ENCODE measurements around the gene NSMCE4A.

The NSMCE4A gene

GRCh38 chr10:121949049-121949448, 26.0 kb downstream of the NSMCE4A start:
- H3K27ac ChIP-seq (ENCODE audit: low read length, poor library complexity, severe bottlenecking): no peak overlapping the region
- no peaks in the 10 kb centered on the region for H3K36me3 ChIP-seq (ENCODE audit: control insufficient read depth in 1 of 2, insufficient read depth in 2 of 2, low read depth in 1 of 2, low read length in 2 of 2)
- no peak overlapping the region for H2BK120ac ChIP-seq (ENCODE audit: low read depth, low read length)
- no peak overlapping the region for H3K14ac ChIP-seq (ENCODE audit: low read length in 2 of 2)
- H2BK12ac ChIP-seq (ENCODE audit: low read length in 2 of 2): no peak overlapping the region
- no peak overlapping the region for H4K91ac ChIP-seq (ENCODE audit: low read length)
- no peak overlapping the region for H3K4me3 ChIP-seq (ENCODE audit: insufficient read depth in 1 of 2, low read depth in 1 of 2, low read length in 2 of 2)
- H3K79me1 ChIP-seq (replicated peaks; ENCODE audit: low read length, poor library complexity, severe bottlenecking): no peaks in the 10 kb centered on the region
- H2BK15ac ChIP-seq (ENCODE audit: low read depth, poor library complexity, severe bottlenecking): no peak overlapping the region
- no peaks in the 10 kb centered on the region for H3K4me1 ChIP-seq (ENCODE audit: control insufficient read depth, insufficient read depth, low read depth, low read length)
- H4K8ac ChIP-seq (ENCODE audit: low read length): no peak overlapping the region
- H3K9ac ChIP-seq (ENCODE audit: low read length): no peak overlapping the region
- H3K4ac ChIP-seq (ENCODE audit: low read depth in 1 of 2, low read length in 2 of 2): no peak overlapping the region
- no peak overlapping the region for H2BK5ac ChIP-seq (ENCODE audit: low read depth, low read length, poor library complexity, severe bottlenecking)
- 20% methylated on average over 2 of the region's 2 CpGs for WGBS
- H3K18ac ChIP-seq (ENCODE audit: low read depth in 1 of 2, low read length in 2 of 2): no peak overlapping the region
- no peak overlapping the region for H2AK5ac ChIP-seq (ENCODE audit: low read length, severe bottlenecking)
- H2AFZ ChIP-seq (ENCODE audit: low read depth, low read length): no peak overlapping the region
- no peak for DNase-seq
- H3K4me2 ChIP-seq (ENCODE audit: low read length, poor library complexity, severe bottlenecking): no peak overlapping the region
- no peaks in the 10 kb centered on the region for H3K9me3 ChIP-seq (ENCODE audit: control insufficient read depth, low read length)
- H3K23ac ChIP-seq (ENCODE audit: low read length in 2 of 2): no peak overlapping the region
- no peaks in the 10 kb centered on the region for H3K27me3 ChIP-seq (ENCODE audit: control insufficient read depth in 1 of 2, insufficient read depth in 1 of 2, low read length in 2 of 2)

DNA sequence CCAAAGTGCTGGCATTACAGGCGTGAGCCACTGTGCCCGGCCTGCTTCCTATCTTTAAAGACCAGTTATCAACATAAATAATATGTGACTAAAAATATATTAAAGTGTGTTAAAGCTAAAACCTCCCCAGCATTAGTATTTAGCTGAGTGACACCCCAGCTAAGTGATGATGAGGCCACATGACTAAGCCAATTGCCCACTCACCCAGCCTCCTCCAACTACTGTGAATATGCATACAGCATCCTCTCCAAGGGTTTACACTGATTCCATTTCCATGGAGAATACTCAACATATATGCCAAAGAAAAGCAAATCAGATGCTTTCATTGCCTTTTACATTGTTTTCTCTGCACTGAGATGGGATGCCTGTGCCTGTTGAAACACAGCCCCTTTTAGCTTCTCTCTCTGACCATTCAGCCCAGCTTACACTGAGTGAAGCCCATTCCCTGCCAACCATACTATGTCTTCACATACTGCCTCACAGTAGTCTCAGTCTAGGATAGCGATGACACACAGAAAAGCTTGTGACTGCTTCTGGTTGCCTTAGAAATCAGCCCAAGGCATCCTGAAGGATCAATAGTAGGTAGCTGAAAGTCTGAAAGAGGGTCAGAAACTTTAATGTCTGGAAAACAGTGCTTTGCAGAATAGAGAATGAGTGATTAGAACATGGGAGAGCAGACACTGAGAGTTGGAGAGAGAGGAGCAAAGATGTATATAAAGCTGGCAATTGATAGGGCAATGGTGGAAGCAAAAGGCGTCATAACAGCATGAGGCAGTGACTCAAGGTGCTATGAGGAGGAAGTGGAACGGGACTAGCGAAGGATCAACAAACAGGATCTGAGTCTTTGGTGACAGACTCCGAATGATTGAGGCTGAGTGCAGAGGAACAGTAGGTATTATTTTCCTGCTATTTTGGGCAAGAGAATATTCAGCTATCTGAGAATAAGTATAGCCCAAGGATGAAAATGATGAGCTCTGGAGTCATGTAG, 27.4 kb downstream of the NSMCE4A start:
- H4K91ac ChIP-seq (ENCODE audit: low read length): no peak overlapping the region
- no peak overlapping the region for H3K27ac ChIP-seq (ENCODE audit: low read length, poor library complexity, severe bottlenecking)
- H3K4me3 ChIP-seq (ENCODE audit: insufficient read depth in 1 of 2, low read depth in 1 of 2, low read length in 2 of 2): no peak overlapping the region
- H2AK5ac ChIP-seq (ENCODE audit: low read length, severe bottlenecking): no peak overlapping the region
- H3K4ac ChIP-seq (ENCODE audit: low read depth in 1 of 2, low read length in 2 of 2): no peak overlapping the region
- no peak overlapping the region for H3K14ac ChIP-seq (ENCODE audit: low read length in 2 of 2)
- H2BK12ac ChIP-seq (ENCODE audit: low read length in 2 of 2): no peak overlapping the region
- DNase-seq: no peak
- no peak overlapping the region for H3K23ac ChIP-seq (ENCODE audit: low read length in 2 of 2)
- H3K79me1 ChIP-seq (replicated peaks; ENCODE audit: low read length, poor library complexity, severe bottlenecking): no peaks in the 10 kb centered on the region
- H3K9me3 ChIP-seq (ENCODE audit: control insufficient read depth, low read length): no peaks in the 10 kb centered on the region
- no peak overlapping the region for H3K4me2 ChIP-seq (ENCODE audit: low read length, poor library complexity, severe bottlenecking)
- no peak overlapping the region for H2BK120ac ChIP-seq (ENCODE audit: low read depth, low read length)
- no peak overlapping the region for H2BK5ac ChIP-seq (ENCODE audit: low read depth, low read length, poor library complexity, severe bottlenecking)
- H3K36me3 ChIP-seq (ENCODE audit: control insufficient read depth in 1 of 2, insufficient read depth in 2 of 2, low read depth in 1 of 2, low read length in 2 of 2): no peaks in the 10 kb centered on the region
- H3K18ac ChIP-seq (ENCODE audit: low read depth in 1 of 2, low read length in 2 of 2): no peak overlapping the region
- no peak overlapping the region for H2BK15ac ChIP-seq (ENCODE audit: low read depth, poor library complexity, severe bottlenecking)
- WGBS: 78% methylated on average over 5 of the region's 7 CpGs
- H3K4me1 ChIP-seq (ENCODE audit: control insufficient read depth, insufficient read depth, low read depth, low read length): no peaks in the 10 kb centered on the region
- H3K27me3 ChIP-seq (ENCODE audit: control insufficient read depth in 1 of 2, insufficient read depth in 1 of 2, low read length in 2 of 2): no peaks in the 10 kb centered on the region
- H2AFZ ChIP-seq (ENCODE audit: low read depth, low read length): no peak overlapping the region
- no peak overlapping the region for H3K9ac ChIP-seq (ENCODE audit: low read length)
- no peak overlapping the region for H4K8ac ChIP-seq (ENCODE audit: low read length)

GRCh38 chr10:121942749-121943416, 32.1 kb downstream of the NSMCE4A start:
- H2BK5ac ChIP-seq (ENCODE audit: low read depth, low read length, poor library complexity, severe bottlenecking): no peak overlapping the region
- H3K4me1 ChIP-seq (ENCODE audit: control insufficient read depth, insufficient read depth, low read depth, low read length): no peaks in the 10 kb centered on the region

DNA sequence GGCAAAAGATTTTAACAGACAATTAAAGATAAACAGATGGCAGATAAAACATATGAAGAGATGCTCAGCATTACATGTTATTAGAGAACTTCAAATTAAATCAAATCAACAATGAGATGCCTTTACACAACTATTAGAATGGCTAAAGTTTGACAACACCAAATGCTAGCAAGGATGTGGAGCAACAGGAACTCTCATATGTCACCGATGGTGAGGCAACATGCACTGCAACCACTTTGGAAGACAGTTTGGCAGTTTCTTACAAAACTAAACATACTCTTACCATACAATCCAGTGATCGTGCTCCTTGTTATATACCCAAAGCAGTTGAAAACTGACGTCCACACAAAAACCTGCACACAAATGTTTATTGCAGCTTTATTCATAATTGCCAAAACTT, 33.5 kb downstream of the NSMCE4A start:
- H2BK15ac ChIP-seq (ENCODE audit: low read depth, poor library complexity, severe bottlenecking): no peak overlapping the region
- no peaks in the 10 kb centered on the region for H3K27me3 ChIP-seq (ENCODE audit: control insufficient read depth in 1 of 2, insufficient read depth in 1 of 2, low read length in 2 of 2)
- no peak overlapping the region for H2AFZ ChIP-seq (ENCODE audit: low read depth, low read length)
- DNase-seq: no peak
- no peak overlapping the region for H4K91ac ChIP-seq (ENCODE audit: low read length)
- no peak overlapping the region for H3K4me2 ChIP-seq (ENCODE audit: low read length, poor library complexity, severe bottlenecking)
- H2BK12ac ChIP-seq (ENCODE audit: low read length in 2 of 2): no peak overlapping the region
- H3K79me1 ChIP-seq (replicated peaks; ENCODE audit: low read length, poor library complexity, severe bottlenecking): no peaks in the 10 kb centered on the region
- no peak overlapping the region for H3K18ac ChIP-seq (ENCODE audit: low read depth in 1 of 2, low read length in 2 of 2)
- no peaks in the 10 kb centered on the region for H3K9me3 ChIP-seq (ENCODE audit: control insufficient read depth, low read length)
- no peak overlapping the region for H3K4ac ChIP-seq (ENCODE audit: low read depth in 1 of 2, low read length in 2 of 2)
- no peak overlapping the region for H3K23ac ChIP-seq (ENCODE audit: low read length in 2 of 2)
- no peak overlapping the region for H3K4me3 ChIP-seq (ENCODE audit: insufficient read depth in 1 of 2, low read depth in 1 of 2, low read length in 2 of 2)
- H3K9ac ChIP-seq (ENCODE audit: low read length): no peak overlapping the region
- H3K14ac ChIP-seq (ENCODE audit: low read length in 2 of 2): no peak overlapping the region
- H3K36me3 ChIP-seq (ENCODE audit: control insufficient read depth in 1 of 2, insufficient read depth in 2 of 2, low read depth in 1 of 2, low read length in 2 of 2): no peaks in the 10 kb centered on the region
- WGBS: 100% methylated on average over 2 of the region's 3 CpGs
- no peak overlapping the region for H2AK5ac ChIP-seq (ENCODE audit: low read length, severe bottlenecking)
- no peak overlapping the region for H2BK5ac ChIP-seq (ENCODE audit: low read depth, low read length, poor library complexity, severe bottlenecking)
- H4K8ac ChIP-seq (ENCODE audit: low read length): no peak overlapping the region
- no peak overlapping the region for H3K27ac ChIP-seq (ENCODE audit: low read length, poor library complexity, severe bottlenecking)
- H3K4me1 ChIP-seq (ENCODE audit: control insufficient read depth, insufficient read depth, low read depth, low read length): no peaks in the 10 kb centered on the region
- H2BK120ac ChIP-seq (ENCODE audit: low read depth, low read length): no peak overlapping the region

More at GRCh38 chr10:121942749-121943416, 32.1 kb downstream of the NSMCE4A start:
- H2AFZ ChIP-seq (ENCODE audit: low read depth, low read length): no peak overlapping the region
- peak overlapping the region; percentile 2 for H3K9ac ChIP-seq (ENCODE audit: low read length)
- no peak overlapping the region for H2BK120ac ChIP-seq (ENCODE audit: low read depth, low read length)
- peak; percentile 73 for DNase-seq
- H3K23ac ChIP-seq (ENCODE audit: low read length in 2 of 2): no peak overlapping the region
- no peak overlapping the region for H2BK12ac ChIP-seq (ENCODE audit: low read length in 2 of 2)
- no peaks in the 10 kb centered on the region for H3K9me3 ChIP-seq (ENCODE audit: control insufficient read depth, low read length)
- H3K27ac ChIP-seq (ENCODE audit: low read length, poor library complexity, severe bottlenecking): no peak overlapping the region
- no peak overlapping the region for H3K4me3 ChIP-seq (ENCODE audit: insufficient read depth in 1 of 2, low read depth in 1 of 2, low read length in 2 of 2)
- no peak overlapping the region for H2BK15ac ChIP-seq (ENCODE audit: low read depth, poor library complexity, severe bottlenecking)
- no peak overlapping the region for H4K91ac ChIP-seq (ENCODE audit: low read length)
- H3K18ac ChIP-seq (ENCODE audit: low read depth in 1 of 2, low read length in 2 of 2): peak overlapping the region in 1 of 2 experiments; percentile 24
- 66% methylated on average over 2 of the region's 2 CpGs for WGBS
- no peaks in the 10 kb centered on the region for H3K36me3 ChIP-seq (ENCODE audit: control insufficient read depth in 1 of 2, insufficient read depth in 2 of 2, low read depth in 1 of 2, low read length in 2 of 2)
- H3K79me1 ChIP-seq (replicated peaks; ENCODE audit: low read length, poor library complexity, severe bottlenecking): no peaks in the 10 kb centered on the region
- H3K4me2 ChIP-seq (ENCODE audit: low read length, poor library complexity, severe bottlenecking): no peak overlapping the region
- H3K27me3 ChIP-seq (ENCODE audit: control insufficient read depth in 1 of 2, insufficient read depth in 1 of 2, low read length in 2 of 2): no peaks in the 10 kb centered on the region
- H4K8ac ChIP-seq (ENCODE audit: low read length): no peak overlapping the region
- no peak overlapping the region for H2AK5ac ChIP-seq (ENCODE audit: low read length, severe bottlenecking)
- peak overlapping the region in 1 of 2 experiments; percentile 64 for H3K4ac ChIP-seq (ENCODE audit: low read depth in 1 of 2, low read length in 2 of 2)
- H3K14ac ChIP-seq (ENCODE audit: low read length in 2 of 2): no peak overlapping the region
